Large intestine (tissue), 3 donors: ENCODE data around the gene CNTN1. TPM values are rescaled to one million over a fixed set of nuclear protein-coding genes. Genes with fewer than 3 reads are reported as not detected.

Source experiments
- DNase-seq, 2 donors: peaks; one replicate each; pipeline versions ENCODE4 v3.0.0 to v3.0.0-alpha.2; 2013
- H3K27ac ChIP-seq: one replicate; pipeline ENCODE4 v1.5.1; 2013; ENCODE audit warnings: low read length
- H3K27me3 ChIP-seq: 2 replicates; pipeline ENCODE4 v1.6.1; 2013; ENCODE audit warnings: low read length; ENCODE audit not compliant: control insufficient read depth, insufficient read depth
- H3K36me3 ChIP-seq: 2 replicates; pipeline ENCODE4 v1.6.1; 2013; ENCODE audit warnings: low read length; ENCODE audit not compliant: control insufficient read depth, insufficient read depth
- H3K4me1 ChIP-seq: one replicate; pipeline ENCODE4 v1.6.1; 2013; ENCODE audit warnings: low read length; ENCODE audit not compliant: control insufficient read depth, insufficient read depth
- H3K4me3 ChIP-seq: one replicate; pipeline ENCODE4 v1.5.1; 2013; ENCODE audit warnings: low read length
- H3K9me3 ChIP-seq: one replicate; pipeline ENCODE4 v1.6.1; 2013; ENCODE audit warnings: mild to moderate bottlenecking, low read depth, low read length, moderate library complexity; ENCODE audit not compliant: control insufficient read depth
- WGBS: methylation state at CpG from one replicate; pipeline ENCODE4 v1.1.5; 2013; ENCODE audit warnings: low lambda C conversion rate; ENCODE audit not compliant: insufficient coverage; 5-methylcytosine and 5-hydroxymethylcytosine counted together
- polyA plus RNA-seq: library from polyadenylated mRNA; unstranded; fragments of 120-200 nt; gene quantifications from one replicate; pipeline ENCODE4 v1.2.1, GENCODE V29; 2013

CNTN1 gene
- polyA plus RNA-seq, 1 donor, result 7.4 TPM

- H3K27me3 ChIP-seq, result no peaks in the 10 kb centered on the region
- no peak overlapping the region for H3K27ac ChIP-seq
- no peaks in the 10 kb centered on the region for H3K36me3 ChIP-seq
- no peaks in the 10 kb centered on the region for H3K9me3 ChIP-seq
- 60% methylated on average over 1 of the region's 2 CpGs for WGBS
- H3K4me3 ChIP-seq, result no peak overlapping the region
- no peak for DNase-seq
- H3K4me1 ChIP-seq, result no peaks in the 10 kb centered on the region
These were observed 140.4 kb downstream of the CNTN1 start for GRCh38 chr12:40832668-40833067.

GRCh38 chr12:40833818-40834217 lies 141.6 kb downstream of the CNTN1 start:
- Histone ChIP-seq H3K4me1 (no peaks in the 10 kb centered on the region), H3K4me3 (no peak overlapping the region), H3K36me3 (no peaks in the 10 kb centered on the region), H3K27ac (no peak overlapping the region), H3K9me3 (no peaks in the 10 kb centered on the region), H3K27me3 (no peaks in the 10 kb centered on the region)
- no CpG with 5 or more reads among the region's 2 CpGs for WGBS
- DNase-seq, result no peak

- 73% methylated on average over 3 of the region's 5 CpGs for WGBS
- DNase-seq, result no peak
- H3K9me3 ChIP-seq, result no peaks in the 10 kb centered on the region
- no peaks in the 10 kb centered on the region for H3K36me3 ChIP-seq
- H3K27me3 ChIP-seq, result no peaks in the 10 kb centered on the region
- no peak overlapping the region for H3K27ac ChIP-seq
- no peak overlapping the region for H3K4me3 ChIP-seq
- H3K4me1 ChIP-seq, result no peaks in the 10 kb centered on the region
These were observed 142.1 kb downstream of the CNTN1 start for GRCh38 chr12:40834321-40834720.

DNA sequence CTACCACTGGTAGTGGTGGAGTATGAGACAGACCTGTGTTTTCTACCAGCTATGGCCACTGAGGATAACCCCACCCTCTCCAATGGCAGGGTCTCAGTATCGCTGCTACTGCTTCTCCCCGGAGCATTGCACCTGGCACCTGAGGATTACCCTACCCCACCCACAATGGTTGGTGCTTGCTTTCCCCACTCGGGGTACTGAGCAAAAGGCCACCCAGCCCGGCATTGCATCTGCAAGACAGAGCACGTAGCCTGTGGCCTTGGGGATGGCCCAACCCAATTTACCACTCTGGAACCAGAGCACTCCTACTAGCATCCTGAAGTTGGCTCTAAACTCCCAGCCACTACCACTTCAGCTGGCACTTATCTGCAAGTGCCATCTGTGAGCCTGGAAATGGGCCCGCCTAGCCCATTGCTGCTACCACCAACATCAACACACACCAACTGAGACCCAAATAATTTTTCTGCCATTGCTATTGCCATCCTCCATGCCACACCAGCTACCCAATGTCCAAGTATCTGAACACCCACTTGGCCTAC lies 145.7 kb downstream of the CNTN1 start:
- Histone ChIP-seq H3K9me3 (no peaks in the 10 kb centered on the region), H3K4me3 (no peak overlapping the region), H3K27ac (no peak overlapping the region), H3K4me1 (no peaks in the 10 kb centered on the region), H3K36me3 (no peaks in the 10 kb centered on the region), H3K27me3 (no peaks in the 10 kb centered on the region)
- DNase-seq, result no peak
- no CpG with 5 or more reads among the region's 6 CpGs for WGBS

GRCh38 chr12:40843495-40843894 lies 151.3 kb downstream of the CNTN1 start:
- WGBS, result no CpG with 5 or more reads among the region's 3 CpGs
- no peaks in the 10 kb centered on the region for H3K9me3 ChIP-seq

DNA sequence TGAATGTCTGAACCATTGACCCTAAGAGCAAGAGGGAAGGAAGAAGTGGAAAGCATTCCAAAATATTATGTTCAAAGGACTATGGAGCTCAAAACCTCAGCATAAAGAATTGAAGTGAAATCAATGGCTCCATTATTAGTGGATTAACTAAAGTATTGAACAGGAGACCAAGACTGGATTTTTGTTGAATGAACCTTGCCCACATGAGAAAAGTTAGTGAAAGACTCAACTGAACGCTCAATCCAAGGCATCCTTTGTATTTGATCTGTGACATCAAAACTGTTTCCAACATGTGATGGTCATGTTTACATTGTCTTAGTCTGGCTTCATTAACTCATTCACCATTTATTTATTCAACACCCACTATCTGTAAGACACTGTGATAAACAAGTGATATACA lies 161.0 kb downstream of the CNTN1 start:
- no peaks in the 10 kb centered on the region for H3K27me3 ChIP-seq
- no peak overlapping the region for H3K4me3 ChIP-seq
- H3K4me1 ChIP-seq, result no peaks in the 10 kb centered on the region
- no peaks in the 10 kb centered on the region for H3K9me3 ChIP-seq
- DNase-seq, result no peak
- no peak overlapping the region for H3K27ac ChIP-seq
- no CpG with 5 or more reads among the region's 1 CpG for WGBS
- no peaks in the 10 kb centered on the region for H3K36me3 ChIP-seq

More at GRCh38 chr12:40843495-40843894, 151.3 kb downstream of the CNTN1 start:
- H3K4me1 ChIP-seq, result no peaks in the 10 kb centered on the region
- H3K36me3 ChIP-seq, result no peaks in the 10 kb centered on the region
- no peaks in the 10 kb centered on the region for H3K27me3 ChIP-seq
- no peak overlapping the region for H3K27ac ChIP-seq
- H3K4me3 ChIP-seq, result no peak overlapping the region
- DNase-seq, result no peak

- Histone ChIP-seq H3K4me1 (no peaks in the 10 kb centered on the region), H3K27ac (no peak overlapping the region), H3K4me3 (no peak overlapping the region), H3K36me3 (no peaks in the 10 kb centered on the region), H3K9me3 (no peaks in the 10 kb centered on the region), H3K27me3 (no peaks in the 10 kb centered on the region)
- 88% methylated on average over 3 of the region's 4 CpGs for WGBS
- DNase-seq, result no peak
These were observed 162.4 kb downstream of the CNTN1 start for GRCh38 chr12:40854604-40855003.

GRCh38 chr12:40864891-40865290 lies 172.7 kb downstream of the CNTN1 start:
- no CpG with 5 or more reads among the region's 1 CpG for WGBS
- Histone ChIP-seq H3K4me1 (no peaks in the 10 kb centered on the region), H3K4me3 (no peak overlapping the region), H3K9me3 (no peaks in the 10 kb centered on the region), H3K36me3 (no peaks in the 10 kb centered on the region), H3K27ac (no peak overlapping the region), H3K27me3 (no peaks in the 10 kb centered on the region)
- DNase-seq, result no peak

DNA sequence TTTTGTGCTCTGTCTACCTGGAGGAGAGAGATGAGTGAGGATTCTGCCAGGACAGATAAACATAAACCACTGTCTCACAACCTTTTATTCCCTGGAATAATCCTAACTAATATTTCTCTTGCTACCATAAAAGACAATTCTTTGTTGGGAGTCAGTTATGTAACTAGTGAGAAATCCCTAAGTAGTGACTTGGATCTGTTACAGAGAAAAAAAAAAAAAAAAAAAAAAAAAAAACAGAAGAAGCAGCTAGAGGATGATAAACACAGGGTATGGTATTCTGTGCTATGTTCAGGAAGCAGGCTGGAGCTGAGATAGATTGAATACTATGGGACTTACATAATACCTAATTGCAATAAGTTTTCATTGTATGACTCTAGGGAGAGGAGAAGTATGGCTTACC lies 178.7 kb downstream of the CNTN1 start:
- no peaks in the 10 kb centered on the region for H3K4me1 ChIP-seq
- H3K27ac ChIP-seq, result no peak overlapping the region
- H3K9me3 ChIP-seq, result no peaks in the 10 kb centered on the region
- H3K36me3 ChIP-seq, result no peaks in the 10 kb centered on the region
- no peak for DNase-seq
- H3K4me3 ChIP-seq, result no peak overlapping the region
- no peaks in the 10 kb centered on the region for H3K27me3 ChIP-seq

DNA sequence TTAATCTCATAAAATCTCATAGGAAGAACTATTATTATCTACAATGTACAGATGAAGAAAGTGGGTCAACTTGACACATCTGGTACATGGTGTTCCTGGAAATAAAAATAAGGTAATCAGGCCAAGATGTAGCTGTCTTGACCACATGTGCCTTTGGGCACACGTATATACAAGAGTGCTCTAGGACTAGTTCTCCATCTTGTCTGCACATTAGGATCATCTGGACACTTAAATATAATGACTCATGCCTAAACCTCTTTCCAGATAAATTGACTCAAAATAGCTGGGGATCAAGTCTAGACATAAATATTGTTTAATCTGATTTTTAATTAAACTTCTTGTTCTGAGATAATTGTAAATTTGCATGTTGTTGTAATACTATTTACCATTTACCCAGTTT lies 182.6 kb downstream of the CNTN1 start:
- H3K36me3 ChIP-seq, result no peaks in the 10 kb centered on the region
- H3K4me3 ChIP-seq, result no peak overlapping the region
- DNase-seq, result no peak
- no peak overlapping the region for H3K27ac ChIP-seq
- no peaks in the 10 kb centered on the region for H3K4me1 ChIP-seq
- H3K27me3 ChIP-seq, result no peaks in the 10 kb centered on the region
- 83% methylated on average over 1 of the region's 1 CpG for WGBS
- no peaks in the 10 kb centered on the region for H3K9me3 ChIP-seq

GRCh38 chr12:40889329-40889728 lies 197.1 kb downstream of the CNTN1 start:
- H3K9me3 ChIP-seq, result no peaks in the 10 kb centered on the region
- 60% methylated on average over 1 of the region's 3 CpGs for WGBS
- H3K27me3 ChIP-seq, result no peaks in the 10 kb centered on the region
- H3K4me3 ChIP-seq, result no peak overlapping the region
- H3K4me1 ChIP-seq, result no peaks in the 10 kb centered on the region
- no peaks in the 10 kb centered on the region for H3K36me3 ChIP-seq
- no peak for DNase-seq
- no peak overlapping the region for H3K27ac ChIP-seq
